HL-60/S4 (cell line): Measurements from ENCODE around the gene ANGPTL7.
"Not testable (repeated sequence)": the region's sequence is repeated elsewhere in the genome, so short reads cannot be mapped to it uniquely, and the experiment has no call there.

ENCODE experiments used
- in situ Hi-C: fragments of 300-500 bp; cut with MboI; formaldehyde crosslinking; loops from 2 replicates; pipeline ENCODE4 v1.14.3; 2022; ENCODE audit warnings: low sequenced_read_pairs

ANGPTL7 gene

GRCh38 chr1:11168731-11169130, 20.4 kb upstream of the ANGPTL7 start:
- in situ Hi-C loops, result no loop called here

DNA sequence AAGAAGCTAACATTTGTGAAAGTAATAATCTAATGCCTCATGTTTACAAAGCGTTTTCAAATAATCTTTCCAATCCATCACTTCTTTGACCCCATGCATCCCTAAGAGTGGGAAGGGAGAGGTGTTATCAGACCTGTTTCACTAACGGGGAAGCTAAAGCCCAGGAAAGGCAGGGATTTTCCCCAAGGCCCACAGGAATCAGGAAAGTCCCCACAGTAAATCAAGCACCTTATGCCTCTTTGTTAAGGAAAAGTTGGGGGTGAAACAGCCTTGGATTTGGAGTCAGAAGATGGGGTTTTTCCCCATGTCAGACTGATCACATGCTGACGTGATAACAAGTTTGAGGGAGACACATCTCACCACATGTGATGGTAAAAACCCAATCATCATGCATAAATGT, 20.0 kb upstream of the ANGPTL7 start:
- in situ Hi-C loops, result no loop called here

DNA sequence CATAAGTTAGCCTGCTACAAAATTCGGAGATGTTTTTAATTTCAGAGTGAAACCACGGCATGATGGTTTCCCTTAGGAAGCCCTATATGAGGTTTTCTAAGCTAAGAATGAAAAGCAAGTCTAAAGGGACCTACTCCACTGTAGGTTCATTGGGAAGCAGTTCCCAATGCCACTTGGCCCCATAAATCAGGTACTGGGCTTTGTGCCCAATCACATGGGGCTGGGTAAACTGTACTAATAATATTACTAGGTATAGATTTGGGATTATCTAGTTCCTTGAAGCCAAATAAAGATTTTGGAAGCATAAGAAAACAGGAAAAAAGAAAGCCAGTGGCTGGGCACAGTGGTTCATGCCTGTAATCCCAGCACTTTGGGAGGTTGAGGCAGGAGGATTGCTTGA, 19.1 kb upstream of the ANGPTL7 start:
- in situ Hi-C loops, result no loop called here

- in situ Hi-C loops, result no loop called here
Observed at GRCh38 chr1:11174261-11174942, 14.8 kb upstream of the ANGPTL7 start.

- in situ Hi-C loops, result no loop called here
Observed at GRCh38 chr1:11175461-11175860, 13.7 kb upstream of the ANGPTL7 start.

- in situ Hi-C loops, result no loop called here
Observed at GRCh38 chr1:11176081-11176706, 13.0 kb upstream of the ANGPTL7 start.

DNA sequence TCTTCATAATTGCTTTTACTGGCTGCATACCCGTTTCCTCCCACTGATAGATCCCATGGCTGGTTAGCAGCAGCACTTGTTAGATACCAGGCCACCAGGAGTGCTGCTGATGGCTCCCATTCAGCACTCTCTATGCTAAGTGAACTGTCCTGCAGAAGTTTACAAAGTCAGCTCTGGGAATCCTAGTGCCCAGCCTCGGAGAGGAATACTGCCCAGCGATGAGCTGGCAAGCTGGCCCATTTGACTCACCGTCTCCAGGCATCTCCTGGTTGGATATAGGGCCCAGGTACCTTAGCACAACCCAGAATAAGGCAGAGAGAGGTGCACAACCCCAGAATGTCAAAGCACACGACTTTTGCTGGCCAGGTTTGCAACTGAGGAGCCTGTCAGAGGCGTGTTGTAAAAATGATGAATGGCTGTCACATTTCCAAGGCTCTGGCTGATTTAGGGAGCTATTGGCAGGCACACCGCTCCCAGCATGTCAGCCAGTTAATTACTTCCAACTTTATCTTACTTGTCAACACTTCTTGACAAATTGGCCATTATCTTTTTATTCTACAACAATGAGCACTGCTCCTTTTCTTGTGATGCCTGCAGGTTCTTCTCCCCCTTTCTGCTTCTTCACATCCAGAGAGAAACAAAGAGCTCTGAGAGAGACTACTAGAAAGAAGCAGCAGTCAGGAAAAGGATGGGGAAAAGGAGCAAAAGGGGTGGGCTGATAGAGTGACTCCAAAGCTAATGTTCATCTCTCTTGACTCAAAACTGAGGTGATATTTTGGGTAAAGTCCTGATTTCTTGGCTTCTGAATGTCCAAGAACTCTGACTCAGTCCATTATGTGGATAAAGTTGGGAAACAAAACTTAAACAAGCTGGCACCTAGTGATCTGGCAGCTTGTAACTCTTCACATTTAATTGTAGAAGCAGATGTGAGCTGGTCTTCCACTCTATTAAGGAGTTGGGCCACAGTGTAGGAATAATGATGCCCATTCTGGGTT, 10.8 kb upstream of the ANGPTL7 start:
- in situ Hi-C loops, result no loop called here

GRCh38 chr1:11179125-11179524, 10.0 kb upstream of the ANGPTL7 start:
- in situ Hi-C loops, result no loop called here

DNA sequence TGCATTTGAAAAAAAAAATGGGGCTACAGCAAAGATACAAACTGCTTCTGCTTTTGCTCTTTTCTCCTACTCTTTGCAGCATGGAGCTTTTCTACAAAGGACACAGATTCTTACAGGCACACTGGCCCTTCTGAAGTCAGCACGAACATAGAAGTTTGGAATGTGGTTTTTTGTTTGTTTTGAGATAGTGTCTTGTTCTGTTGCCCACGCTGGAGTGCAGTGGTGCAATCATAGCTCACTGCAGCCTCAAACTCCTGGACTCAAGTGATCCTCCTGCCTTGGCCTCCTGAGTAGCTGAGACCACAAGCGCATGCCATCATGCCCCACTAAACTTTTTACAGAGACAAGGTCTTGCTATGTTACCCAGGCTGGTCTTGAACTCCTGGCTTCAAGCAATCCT, 9.4 kb upstream of the ANGPTL7 start:
- in situ Hi-C loops, result not testable (repeated sequence)

DNA sequence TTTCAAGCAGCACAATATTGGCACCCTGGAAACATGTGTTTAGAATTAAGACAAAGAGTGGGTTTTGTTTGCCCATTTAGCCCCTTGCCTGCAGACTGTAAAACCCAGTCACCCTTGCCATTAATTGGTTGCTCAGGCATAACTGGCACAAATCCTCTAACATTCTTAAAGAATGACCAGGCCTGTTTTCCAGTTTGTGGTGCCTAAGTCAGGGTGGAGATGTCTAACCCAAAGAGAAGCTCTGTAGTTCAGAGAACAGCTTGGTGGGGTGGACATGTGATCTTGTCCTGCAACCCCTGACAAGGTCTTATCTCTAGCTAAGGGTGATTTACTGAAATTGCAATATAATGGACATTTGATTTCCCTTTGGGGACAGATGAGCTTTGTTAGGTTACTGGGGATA, 8.8 kb upstream of the ANGPTL7 start:
- in situ Hi-C loops, result no loop called here

GRCh38 chr1:11182884-11183283, 6.3 kb upstream of the ANGPTL7 start:
- in situ Hi-C loops, result no loop called here

DNA sequence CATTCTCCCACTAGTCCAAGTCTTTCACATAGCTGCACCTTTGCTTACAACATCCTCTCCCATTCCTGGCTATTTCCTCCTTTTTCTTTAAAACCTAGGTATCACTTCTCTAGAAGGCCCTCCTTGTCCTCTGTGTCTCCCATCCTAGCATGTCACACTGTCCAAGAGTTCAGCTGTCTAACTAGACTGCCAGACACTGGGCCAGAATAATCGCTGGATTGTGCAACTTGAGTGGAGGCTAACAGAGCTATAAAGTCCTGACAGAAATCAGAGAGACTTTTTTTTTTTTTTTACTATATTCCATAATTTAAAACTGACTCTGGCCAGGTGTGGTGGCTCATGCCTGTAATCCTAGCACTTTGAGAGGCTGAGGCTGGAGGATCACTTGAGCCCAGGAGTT, 4.2 kb upstream of the ANGPTL7 start:
- in situ Hi-C loops, result no loop called here

DNA sequence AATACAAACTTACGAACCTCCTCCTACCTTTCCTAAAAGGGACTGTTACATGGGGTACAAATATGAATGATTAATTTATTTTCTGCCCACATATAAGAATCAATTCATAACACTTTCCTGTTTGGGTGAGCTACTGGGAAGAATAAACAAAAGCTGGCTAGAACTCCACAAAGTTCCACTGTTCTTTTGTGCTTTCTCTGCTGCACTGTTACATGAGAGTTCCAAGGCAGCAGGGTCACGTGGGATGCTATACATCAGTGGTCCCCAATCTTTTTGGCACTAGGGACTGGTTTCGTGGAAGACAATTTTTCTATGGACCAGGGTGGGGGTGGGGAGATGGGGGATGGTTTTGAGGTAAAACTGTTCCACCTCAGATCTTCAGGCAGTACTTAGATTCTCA, 2.2 kb upstream of the ANGPTL7 start:
- in situ Hi-C loops, result no loop called here

DNA sequence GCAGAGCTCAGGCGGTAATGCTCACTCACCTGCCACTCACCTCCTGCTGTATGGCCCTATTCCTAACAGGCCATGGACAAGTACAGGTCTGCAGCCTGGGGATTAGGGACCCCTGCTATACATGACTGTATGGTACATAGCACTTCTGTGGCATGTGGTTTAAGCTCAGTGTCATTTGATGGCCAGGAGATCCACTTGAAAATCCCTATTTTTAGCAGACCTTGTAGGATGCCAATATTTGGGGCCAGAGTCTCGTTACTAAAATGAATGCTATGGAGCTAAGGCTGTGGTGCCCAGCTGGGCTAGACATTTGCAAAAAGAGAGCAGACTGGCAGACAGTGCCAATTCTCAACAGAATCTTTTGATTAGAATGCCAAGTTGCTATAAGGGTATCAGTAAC, 1.7 kb upstream of the ANGPTL7 start:
- in situ Hi-C loops, result no loop called here

- in situ Hi-C loops, result no loop called here
Observed at GRCh38 chr1:11187931-11188330, 1.2 kb upstream of the ANGPTL7 start.

DNA sequence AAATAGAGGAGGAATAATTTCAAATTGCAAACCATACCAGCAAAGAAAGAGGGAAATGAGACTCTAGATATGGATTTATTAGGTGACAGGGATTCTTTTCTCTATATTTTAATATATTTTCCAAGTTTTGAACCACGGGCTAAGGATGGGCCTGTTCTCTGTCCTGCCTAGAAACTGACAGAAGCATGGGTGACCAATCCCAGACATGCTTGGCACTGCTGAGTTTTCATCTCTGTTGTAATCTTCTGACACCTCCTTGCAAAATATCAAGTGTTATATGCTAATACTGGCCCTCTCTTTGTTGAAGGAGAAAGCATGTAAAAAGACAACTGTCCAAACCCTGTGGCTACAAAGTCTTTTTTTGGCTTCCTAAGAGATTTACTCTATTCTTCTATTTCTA, 774 bp upstream of the ANGPTL7 start:
- in situ Hi-C loops, result no loop called here

DNA sequence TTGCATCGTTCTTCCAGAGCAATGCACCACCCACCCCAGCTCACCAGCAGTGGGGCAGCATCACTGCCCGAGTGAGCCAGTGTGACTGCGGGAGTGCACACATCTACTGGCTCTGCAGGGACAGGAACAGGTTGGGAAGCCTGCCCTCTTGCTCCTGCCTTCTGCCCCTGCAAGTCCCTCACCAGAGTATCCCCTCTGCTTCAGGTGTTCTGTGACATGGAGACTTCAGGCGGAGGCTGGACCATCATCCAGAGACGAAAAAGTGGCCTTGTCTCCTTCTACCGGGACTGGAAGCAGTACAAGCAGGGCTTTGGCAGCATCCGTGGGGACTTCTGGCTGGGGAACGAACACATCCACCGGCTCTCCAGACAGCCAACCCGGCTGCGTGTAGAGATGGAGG, 4.2 kb downstream of the ANGPTL7 start:
- in situ Hi-C loops, result no loop called here

GRCh38 chr1:11194407-11195176, 5.4 kb downstream of the ANGPTL7 start:
- in situ Hi-C loops, result no loop called here

DNA sequence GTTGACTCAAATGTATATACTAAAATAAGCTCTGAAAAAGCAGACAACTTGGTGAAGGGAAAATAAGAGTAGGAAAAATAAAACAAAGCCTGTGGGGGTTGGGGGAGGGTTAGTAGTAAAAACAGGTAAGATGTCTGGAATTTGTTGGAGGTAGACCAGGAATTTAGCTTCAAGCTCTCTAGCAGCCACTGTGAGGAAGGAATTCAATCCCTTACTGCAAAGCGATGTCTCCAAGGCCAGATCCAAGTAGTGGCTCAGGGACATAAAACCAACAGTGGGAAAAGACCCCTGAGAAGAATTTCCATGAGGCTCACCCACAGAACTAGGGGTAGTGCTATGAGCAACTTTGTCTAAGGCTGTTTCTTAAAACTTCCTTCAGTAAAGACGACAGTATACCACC, 7.8 kb downstream of the ANGPTL7 start:
- in situ Hi-C loops, result no loop called here

GRCh38 chr1:11197359-11197758, 8.2 kb downstream of the ANGPTL7 start:
- in situ Hi-C loops, result no loop called here

DNA sequence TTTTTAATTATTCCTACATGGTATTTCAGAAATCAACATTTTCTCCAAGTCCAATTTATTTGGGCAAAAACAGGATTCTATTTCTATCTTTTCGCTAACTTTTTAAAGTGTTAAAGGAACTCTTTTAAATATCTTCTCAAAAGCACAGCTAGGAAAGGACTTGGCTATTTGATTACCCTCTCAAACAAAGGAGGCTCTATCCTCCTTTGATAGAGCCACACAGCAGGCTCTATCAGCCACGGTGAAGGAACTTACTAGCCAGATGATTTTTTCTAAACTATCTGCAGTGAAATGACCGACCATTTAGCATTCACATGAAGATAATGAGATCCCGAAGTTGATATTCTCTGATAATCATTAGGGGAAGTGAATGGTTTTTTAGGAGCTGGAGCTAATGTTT, 9.1 kb downstream of the ANGPTL7 start:
- in situ Hi-C loops, result no loop called here
